ENCODE data around the gene HDGFL2. TPM values are rescaled to one million over a fixed set of nuclear protein-coding genes. Genes with fewer than 3 reads are reported as not detected.

HDGFL2 gene
- total RNA-seq, 3 donors from 2014 or later, result 33.0 to 34.1 (median 33.1) TPM

DNA sequence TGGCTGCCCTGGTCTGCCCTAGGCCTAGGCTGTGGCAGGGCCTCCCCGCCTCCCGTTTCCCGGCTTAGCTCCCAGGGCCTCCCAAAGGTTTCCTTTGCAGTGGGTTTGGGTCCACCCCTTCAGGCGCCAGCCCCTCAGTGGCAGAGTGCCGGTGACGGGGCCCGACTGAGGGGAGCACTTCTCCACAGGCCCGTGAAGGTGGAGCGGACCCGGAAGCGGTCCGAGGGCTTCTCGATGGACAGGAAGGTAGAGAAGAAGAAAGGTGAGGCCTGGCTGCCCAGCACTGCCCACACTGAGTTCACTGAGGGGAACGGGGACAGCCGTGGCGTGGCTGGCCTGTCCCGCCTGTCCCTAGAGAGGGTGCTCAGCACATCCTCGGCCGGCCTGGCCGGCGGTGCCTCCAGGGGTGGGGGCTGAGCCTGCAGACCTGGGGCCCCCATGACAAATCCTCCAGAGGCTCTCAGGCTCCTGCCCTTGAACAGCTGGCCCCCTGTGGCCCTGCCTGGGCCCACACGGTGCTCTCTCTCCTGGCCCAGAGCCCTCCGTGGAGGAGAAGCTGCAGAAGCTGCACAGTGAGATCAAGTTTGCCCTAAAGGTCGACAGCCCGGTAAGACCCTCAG, 25.8 kb downstream of the HDGFL2 start:
- Histone ChIP-seq H3K27ac (no peak overlapping the region), H3K27me3 (no peaks in the 10 kb centered on the region), H3K4me3 (no peak overlapping the region), H3K36me3 (no peaks in the 10 kb centered on the region), H3K9me3 (no peaks in the 10 kb centered on the region), H3K4me1 (no peaks in the 10 kb centered on the region)
- no peak for DNase-seq (ENCODE audit: low spot score in 2 of 2)
- TF ChIP-seq, protein P1, sequence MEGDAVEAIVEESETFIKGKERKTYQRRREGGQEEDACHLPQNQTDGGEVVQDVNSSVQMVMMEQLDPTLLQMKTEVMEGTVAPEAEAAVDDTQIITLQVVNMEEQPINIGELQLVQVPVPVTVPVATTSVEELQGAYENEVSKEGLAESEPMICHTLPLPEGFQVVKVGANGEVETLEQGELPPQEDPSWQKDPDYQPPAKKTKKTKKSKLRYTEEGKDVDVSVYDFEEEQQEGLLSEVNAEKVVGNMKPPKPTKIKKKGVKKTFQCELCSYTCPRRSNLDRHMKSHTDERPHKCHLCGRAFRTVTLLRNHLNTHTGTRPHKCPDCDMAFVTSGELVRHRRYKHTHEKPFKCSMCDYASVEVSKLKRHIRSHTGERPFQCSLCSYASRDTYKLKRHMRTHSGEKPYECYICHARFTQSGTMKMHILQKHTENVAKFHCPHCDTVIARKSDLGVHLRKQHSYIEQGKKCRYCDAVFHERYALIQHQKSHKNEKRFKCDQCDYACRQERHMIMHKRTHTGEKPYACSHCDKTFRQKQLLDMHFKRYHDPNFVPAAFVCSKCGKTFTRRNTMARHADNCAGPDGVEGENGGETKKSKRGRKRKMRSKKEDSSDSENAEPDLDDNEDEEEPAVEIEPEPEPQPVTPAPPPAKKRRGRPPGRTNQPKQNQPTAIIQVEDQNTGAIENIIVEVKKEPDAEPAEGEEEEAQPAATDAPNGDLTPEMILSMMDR (IDR thresholded peaks at IDR 0.05), result no peak
- no peak for TF ChIP-seq POLR2AphosphoS5 (IDR thresholded peaks at IDR 0.05)
- intact Hi-C loops (cut with DNase I; ENCODE audit: low total_unique reads), result no loop called here

DNA sequence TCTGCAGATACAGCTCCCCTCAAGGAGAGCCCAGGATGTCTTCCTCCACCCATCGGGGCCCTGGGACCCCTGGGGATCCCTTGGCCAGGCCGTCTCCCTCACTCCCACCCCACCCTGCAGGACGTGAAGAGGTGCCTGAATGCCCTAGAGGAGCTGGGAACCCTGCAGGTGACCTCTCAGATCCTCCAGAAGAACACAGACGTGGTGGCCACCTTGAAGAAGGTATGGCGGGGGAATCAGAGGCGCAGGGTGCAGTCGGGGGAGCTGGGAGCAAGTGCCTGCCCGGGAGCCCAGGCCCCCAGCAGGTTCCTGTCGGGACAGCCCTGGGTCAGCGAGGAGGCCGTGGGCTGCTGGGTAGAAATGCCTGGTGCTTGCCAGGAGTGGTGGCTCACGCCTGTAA, 26.6 kb downstream of the HDGFL2 start:
- intact Hi-C loops (cut with DNase I; ENCODE audit: low total_unique reads), result no loop called here
- TF ChIP-seq, protein P1 (IDR thresholded peaks at IDR 0.05), result no peak
- TF ChIP-seq POLR2A (IDR thresholded peaks at IDR 0.05) (no peak), POLR2AphosphoS5 (IDR thresholded peaks at IDR 0.05) (no peak)
- Histone ChIP-seq H3K9me3 (no peaks in the 10 kb centered on the region), H3K4me3 (no peak overlapping the region), H3K27me3 (no peaks in the 10 kb centered on the region), H3K4me1 (no peaks in the 10 kb centered on the region), H3K36me3 (no peaks in the 10 kb centered on the region), H3K27ac (no peak overlapping the region)
- no peak for DNase-seq (ENCODE audit: low spot score in 2 of 2)

DNA sequence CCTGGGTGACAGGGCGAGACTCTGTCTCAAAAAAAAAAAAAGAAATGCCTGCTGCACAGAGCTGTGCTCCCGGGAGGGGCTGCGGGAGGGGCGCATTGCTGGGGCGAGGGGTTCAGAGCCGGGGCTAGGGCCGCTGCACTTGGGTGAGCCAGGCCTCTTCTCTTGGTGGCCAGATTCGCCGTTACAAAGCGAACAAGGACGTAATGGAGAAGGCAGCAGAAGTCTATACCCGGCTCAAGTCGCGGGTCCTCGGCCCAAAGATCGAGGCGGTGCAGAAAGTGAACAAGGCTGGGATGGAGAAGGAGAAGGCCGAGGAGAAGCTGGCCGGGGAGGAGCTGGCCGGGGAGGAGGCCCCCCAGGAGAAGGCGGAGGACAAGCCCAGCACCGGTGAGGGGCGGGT, 27.2 kb downstream of the HDGFL2 start:
- Histone ChIP-seq H3K27me3 (no peaks in the 10 kb centered on the region), H3K27ac (no peak overlapping the region), H3K4me3 (no peak overlapping the region), H3K4me1 (no peaks in the 10 kb centered on the region), H3K36me3 (no peaks in the 10 kb centered on the region), H3K9me3 (no peaks in the 10 kb centered on the region)
- intact Hi-C loops (cut with DNase I; ENCODE audit: low total_unique reads), result no loop called here
- no peak for TF ChIP-seq POLR2AphosphoS5 (IDR thresholded peaks at IDR 0.05)
- TF ChIP-seq POLR2A (IDR thresholded peaks at IDR 0.05), result no peak
- TF ChIP-seq, protein P1 (IDR thresholded peaks at IDR 0.05), result no peak
- no peak for DNase-seq (ENCODE audit: low spot score in 2 of 2)

DNA sequence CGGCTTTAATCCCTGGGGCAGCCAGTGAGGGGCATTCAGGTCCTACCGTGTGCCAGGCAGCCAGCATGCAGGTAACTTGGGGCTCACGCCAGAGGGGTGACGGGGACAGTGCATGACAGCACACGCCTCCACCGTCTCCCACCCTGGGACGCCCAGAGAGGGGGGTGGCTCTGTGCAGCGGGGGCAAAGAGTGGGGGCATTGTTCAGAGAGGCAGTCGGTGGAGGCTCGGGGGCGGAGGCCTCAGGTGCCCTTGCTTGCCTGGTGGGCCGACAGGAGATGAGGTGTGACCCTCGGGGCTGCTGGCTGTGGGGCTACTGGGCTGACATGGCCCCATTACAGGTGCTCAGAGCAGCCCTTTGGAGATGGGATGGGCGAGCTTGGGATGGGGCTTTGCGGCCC, 27.8 kb downstream of the HDGFL2 start:
- H3K27ac ChIP-seq, result no peak overlapping the region

DNA sequence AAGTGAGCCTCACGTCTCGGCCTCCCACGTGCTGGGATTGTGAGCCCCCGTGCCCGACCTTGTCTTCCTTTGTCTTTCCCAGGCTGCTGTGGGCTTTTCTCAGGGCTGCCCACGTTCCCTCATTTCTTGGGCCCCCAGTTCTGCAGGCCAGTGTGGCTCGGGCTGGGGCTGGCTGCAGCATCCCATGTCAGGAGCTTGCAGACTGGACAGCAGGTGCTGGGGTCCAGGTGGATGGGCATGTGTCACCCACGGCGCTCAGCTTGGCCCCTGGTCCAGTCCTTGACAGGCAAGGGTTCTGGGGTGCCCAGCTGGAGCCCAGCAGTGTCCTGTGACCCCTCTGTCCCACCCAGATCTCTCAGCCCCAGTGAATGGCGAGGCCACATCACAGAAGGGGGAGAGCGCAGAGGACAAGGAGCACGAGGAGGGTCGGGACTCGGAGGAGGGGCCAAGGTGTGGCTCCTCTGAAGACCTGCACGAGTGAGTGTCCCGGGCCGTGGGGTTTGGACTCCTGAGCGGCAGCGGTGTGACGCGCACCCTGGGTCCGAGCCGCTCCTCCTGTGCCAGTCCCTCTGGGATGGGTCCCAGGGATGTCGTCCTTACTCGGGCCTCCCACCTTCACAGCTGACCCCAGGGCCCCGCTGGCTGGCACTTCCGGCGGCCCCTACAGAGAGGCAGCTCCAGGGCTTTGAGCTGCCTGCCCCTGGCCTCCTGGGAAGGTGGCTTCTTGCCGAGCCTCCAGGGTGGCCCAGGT, 28.9 kb downstream of the HDGFL2 start:
- no peak for DNase-seq (ENCODE audit: low spot score in 2 of 2)
- TF ChIP-seq POLR2A (IDR thresholded peaks at IDR 0.05) (no peak), POLR2AphosphoS5 (IDR thresholded peaks at IDR 0.05) (no peak)
- TF ChIP-seq, protein P1 (IDR thresholded peaks at IDR 0.05), result no peak
- Histone ChIP-seq H3K4me3 (no peak overlapping the region), H3K4me1 (no peaks in the 10 kb centered on the region), H3K9me3 (no peaks in the 10 kb centered on the region), H3K27me3 (no peaks in the 10 kb centered on the region), H3K36me3 (no peaks in the 10 kb centered on the region), H3K27ac (no peak overlapping the region)
- intact Hi-C loops (cut with DNase I; ENCODE audit: low total_unique reads), result no loop called here

More for the DNA sequence above, 27.8 kb downstream of the HDGFL2 start:
- TF ChIP-seq POLR2AphosphoS5 (IDR thresholded peaks at IDR 0.05) (no peak), POLR2A (IDR thresholded peaks at IDR 0.05) (no peak)
- TF ChIP-seq, protein P1 (IDR thresholded peaks at IDR 0.05), result no peak
- DNase-seq (ENCODE audit: low spot score in 2 of 2), result no peak
- H3K9me3 ChIP-seq, result no peaks in the 10 kb centered on the region
- intact Hi-C loops (cut with DNase I; ENCODE audit: low total_unique reads), result no loop called here
- H3K4me3 ChIP-seq, result no peak overlapping the region
- no peaks in the 10 kb centered on the region for H3K36me3 ChIP-seq
- no peaks in the 10 kb centered on the region for H3K27me3 ChIP-seq
- no peaks in the 10 kb centered on the region for H3K4me1 ChIP-seq

All from breast epithelium (tissue), 4 donors.